ENCODE results near the gene JMJD4.
"Not testable (repeated sequence)": the region's sequence is repeated elsewhere in the genome, so short reads cannot be mapped to it uniquely, and the experiment has no call there.

The JMJD4 gene

DNA sequence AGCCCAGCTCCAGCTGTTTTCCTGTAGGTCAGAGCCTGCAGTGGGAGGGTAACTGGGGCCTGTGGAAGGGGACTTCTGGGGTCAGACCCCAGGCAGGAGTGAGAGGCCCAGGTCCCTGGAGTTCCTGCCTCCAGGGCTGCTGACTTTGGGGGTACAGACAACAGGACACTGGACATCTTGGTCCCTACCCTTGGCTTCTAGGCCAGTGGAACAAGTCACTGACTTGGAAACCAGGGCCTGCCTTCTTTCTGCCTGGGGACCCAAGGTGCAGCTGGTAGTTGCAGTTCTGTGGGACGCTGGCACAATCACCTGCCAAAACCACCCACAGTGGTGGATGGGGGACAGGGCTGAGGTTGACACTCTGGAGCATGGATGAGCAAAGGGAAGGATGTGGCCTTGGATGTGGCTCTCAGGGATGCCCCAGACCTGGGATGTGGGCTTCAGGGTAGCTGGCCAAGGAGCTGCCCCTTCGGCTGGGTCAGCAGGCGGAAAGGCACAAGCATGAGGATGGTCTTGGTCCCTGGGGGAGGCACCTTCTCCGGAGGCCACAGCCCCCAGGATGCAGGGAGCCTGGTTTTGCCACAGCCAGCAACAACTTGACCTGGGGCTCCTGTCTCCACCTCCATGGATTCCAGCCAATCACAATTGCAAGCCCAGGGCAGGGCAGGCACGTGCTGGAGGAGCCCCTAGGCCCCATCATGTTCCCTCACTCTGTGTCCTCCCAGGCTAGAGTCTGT is 5.8 kb downstream of the JMJD4 start:
- H3K36me3 Mint-ChIP-seq, result peaks cover 6% of the 10 kb centered on the region
- CTCF ChIA-PET, result interaction anchor here (1.0 to 1.9 kb wide), 5 partner anchors 15 to 224 kb away, joined by 3 to 7 read pairs (median 4); partner anchors contain the start of gene WNT9A
- H3K9me3 Mint-ChIP-seq, result peaks cover 4% of the 10 kb centered on the region
- H3K4me3 Mint-ChIP-seq, result peak overlapping the region; percentile 78
- H3K27me3 Mint-ChIP-seq, result peaks cover 28% of the 10 kb centered on the region
- H3K27ac Mint-ChIP-seq, result peak overlapping the region; percentile 33
- H3K4me1 Mint-ChIP-seq, result peaks cover 35% of the 10 kb centered on the region
- no peak for DNase-seq

DNA sequence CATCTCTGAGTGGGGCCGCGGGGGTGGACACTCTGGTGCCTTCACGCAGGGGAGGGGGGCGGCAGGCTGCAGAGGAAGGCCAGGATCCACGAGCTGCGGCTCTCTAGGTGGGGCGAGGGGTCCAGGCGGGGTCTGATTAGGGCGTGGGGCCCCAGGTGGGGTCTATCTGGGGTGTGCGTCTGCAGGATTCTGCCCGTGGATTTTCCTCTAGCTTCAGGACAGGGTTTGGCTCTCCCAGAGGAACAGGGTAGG is 6.3 kb downstream of the JMJD4 start:
- CTCF ChIA-PET, result interaction anchor here (1.0 to 1.9 kb wide), 3 partner anchors 34 to 225 kb away, joined by 3 to 5 read pairs (median 4); partner anchors contain the start of gene WNT9A
- H3K9me3 Mint-ChIP-seq, result peaks cover 4% of the 10 kb centered on the region

GRCh38 chr1:227728059-227728891 is 6.8 kb downstream of the JMJD4 start:
- CTCF ChIA-PET, result interaction anchor here (1.0 to 1.5 kb wide), 2 partner anchors 220 to 225 kb away, joined by 3 to 5 read pairs; partner anchors contain the start of gene WNT9A
- DNase-seq, result peak; percentile 82
- peaks cover 28% of the 10 kb centered on the region for H3K4me1 Mint-ChIP-seq

More for the DNA sequence above, 6.3 kb downstream of the JMJD4 start:
- Mint-ChIP-seq H3K36me3 (peaks cover 5% of the 10 kb centered on the region), H3K27ac (peak overlapping the region; percentile 33), H3K27me3 (peaks cover 28% of the 10 kb centered on the region), H3K4me1 (peaks cover 33% of the 10 kb centered on the region), H3K4me3 (peak overlapping the region; percentile 78)
- no peak for DNase-seq

GRCh38 chr1:227726924-227727599 is 8.0 kb downstream of the JMJD4 start:
- peaks cover 19% of the 10 kb centered on the region for H3K9me3 Mint-ChIP-seq
- no peak overlapping the region for H3K4me3 Mint-ChIP-seq
- H3K27ac Mint-ChIP-seq, result no peak overlapping the region
- peaks cover 2% of the 10 kb centered on the region for H3K36me3 Mint-ChIP-seq
- DNase-seq, result no peak
- H3K27me3 Mint-ChIP-seq, result peaks cover 28% of the 10 kb centered on the region
- CTCF ChIA-PET, result interaction anchor here (0.7 kb wide), 1 partner anchor 227 kb away, joined by 3 read pairs; no protein-coding TSS in a partner anchor
- H3K4me1 Mint-ChIP-seq, result peaks cover 21% of the 10 kb centered on the region

More at GRCh38 chr1:227728059-227728891, 6.8 kb downstream of the JMJD4 start:
- H3K4me3 Mint-ChIP-seq, result peak overlapping the region; percentile 78
- H3K9me3 Mint-ChIP-seq, result peaks cover 9% of the 10 kb centered on the region
- peak overlapping the region; percentile 52 for H3K27ac Mint-ChIP-seq
- H3K27me3 Mint-ChIP-seq, result peaks cover 28% of the 10 kb centered on the region
- peaks cover 5% of the 10 kb centered on the region for H3K36me3 Mint-ChIP-seq

- CTCF ChIA-PET, result no interaction called here
Observed at GRCh38 chr1:227726318-227726717, 8.8 kb downstream of the JMJD4 start.

DNA sequence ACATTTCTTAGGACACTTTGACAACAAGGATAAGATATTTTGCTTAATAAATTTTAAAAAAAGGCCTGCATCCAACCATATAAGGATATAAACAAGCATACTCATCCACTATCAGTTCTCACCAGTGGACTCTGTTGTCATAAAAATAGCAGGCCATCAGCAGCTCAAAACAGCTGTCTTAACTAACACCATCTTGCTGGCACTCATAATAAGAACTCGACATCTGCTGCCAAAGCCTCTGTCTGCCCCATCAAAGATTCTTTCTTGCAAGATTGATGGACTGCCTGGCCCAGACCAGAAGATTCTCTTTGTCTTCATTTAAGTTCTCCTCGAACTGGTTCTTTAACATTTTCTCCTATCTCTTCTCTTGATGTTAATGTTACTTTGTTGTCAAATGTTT is 10.1 kb downstream of the JMJD4 start:
- H3K4me1 Mint-ChIP-seq, result peaks cover 18% of the 10 kb centered on the region
- H3K27me3 Mint-ChIP-seq, result peaks cover 28% of the 10 kb centered on the region
- CTCF ChIA-PET, result no interaction called here
- H3K36me3 Mint-ChIP-seq, result peaks cover 5% of the 10 kb centered on the region
- no peak for DNase-seq
- peaks cover 39% of the 10 kb centered on the region for H3K9me3 Mint-ChIP-seq
- no peak overlapping the region for H3K4me3 Mint-ChIP-seq
- H3K27ac Mint-ChIP-seq, result no peak overlapping the region

More at GRCh38 chr1:227726318-227726717, 8.8 kb downstream of the JMJD4 start:
- DNase-seq, result no peak
- Mint-ChIP-seq H3K27me3 (peaks cover 28% of the 10 kb centered on the region), H3K4me1 (peaks cover 21% of the 10 kb centered on the region), H3K36me3 (peaks cover 5% of the 10 kb centered on the region), H3K4me3 (no peak overlapping the region), H3K27ac (no peak overlapping the region), H3K9me3 (peaks cover 27% of the 10 kb centered on the region)

- peaks cover 5% of the 10 kb centered on the region for H3K4me1 Mint-ChIP-seq
- peaks cover 27% of the 10 kb centered on the region for H3K27me3 Mint-ChIP-seq
- H3K9me3 Mint-ChIP-seq, result peaks cover 50% of the 10 kb centered on the region
- H3K36me3 Mint-ChIP-seq, result peaks cover 5% of the 10 kb centered on the region
- no peak for DNase-seq
- H3K27ac Mint-ChIP-seq, result no peak overlapping the region
- H3K4me3 Mint-ChIP-seq, result no peak overlapping the region
- CTCF ChIA-PET, result no interaction called here
Observed at GRCh38 chr1:227723474-227723873, 11.6 kb downstream of the JMJD4 start.

DNA sequence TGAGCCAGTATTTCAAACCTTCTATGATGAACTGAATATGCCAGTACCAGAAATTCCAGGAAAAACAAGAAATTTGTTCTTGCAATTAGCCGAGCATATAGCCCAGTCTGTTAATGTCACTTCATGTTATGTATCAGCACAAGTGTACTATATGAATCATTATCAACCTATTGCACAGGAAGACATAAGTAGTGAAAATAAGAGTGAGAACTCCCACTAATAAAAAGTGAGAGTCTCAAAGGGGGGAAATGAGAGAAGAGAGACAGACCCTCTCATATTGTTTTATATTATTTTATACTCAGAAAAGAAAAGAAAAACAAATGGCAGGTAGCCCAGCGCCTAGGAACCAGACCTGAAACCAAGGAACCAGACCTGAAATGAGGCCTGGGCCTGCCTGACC is 16.2 kb downstream of the JMJD4 start:
- peaks cover 4% of the 10 kb centered on the region for H3K36me3 Mint-ChIP-seq
- no peak overlapping the region for H3K4me3 Mint-ChIP-seq
- H3K9me3 Mint-ChIP-seq, result peaks cover 60% of the 10 kb centered on the region
- DNase-seq, result no peak
- H3K4me1 Mint-ChIP-seq, result no peaks in the 10 kb centered on the region
- H3K27ac Mint-ChIP-seq, result no peak overlapping the region
- CTCF ChIA-PET, result no interaction called here
- peaks cover 4% of the 10 kb centered on the region for H3K27me3 Mint-ChIP-seq

- CTCF ChIA-PET, result no interaction called here
Observed at GRCh38 chr1:227712648-227713047, 22.5 kb downstream of the JMJD4 start.

DNA sequence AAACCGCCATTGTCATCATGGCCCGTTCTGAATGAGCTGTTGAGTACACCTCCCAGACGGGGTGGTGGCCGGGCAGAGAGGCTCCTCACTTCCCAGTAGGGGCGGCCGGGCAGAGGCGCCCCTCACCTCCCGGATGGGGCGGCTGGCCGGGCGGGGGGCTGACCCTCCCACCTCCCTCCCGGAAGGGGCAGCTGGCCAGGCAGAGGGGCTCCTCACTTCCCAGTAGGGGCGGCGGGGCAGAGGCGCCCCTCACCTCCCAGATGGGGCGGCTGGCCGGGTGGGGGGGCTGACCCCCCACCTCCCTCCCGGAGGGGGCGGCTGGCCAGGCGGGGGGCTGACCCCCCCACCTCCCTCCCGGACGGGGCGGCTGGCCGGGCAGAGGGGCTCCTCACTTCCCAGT is 24.6 kb downstream of the JMJD4 start:
- H3K27me3 Mint-ChIP-seq, H3K4me3 Mint-ChIP-seq, DNase-seq, H3K27ac Mint-ChIP-seq, H3K36me3 Mint-ChIP-seq, CTCF ChIA-PET: not testable (repeated sequence)
- Mint-ChIP-seq H3K4me1 (peaks cover 10% of the 10 kb centered on the region), H3K9me3 (peaks cover 27% of the 10 kb centered on the region)

More at GRCh38 chr1:227712648-227713047, 22.5 kb downstream of the JMJD4 start:
- H3K36me3 Mint-ChIP-seq, result peaks cover 2% of the 10 kb centered on the region
- H3K4me1 Mint-ChIP-seq, result peaks cover 8% of the 10 kb centered on the region
- no peak for DNase-seq
- no peak overlapping the region for H3K4me3 Mint-ChIP-seq
- H3K27ac Mint-ChIP-seq, result no peak overlapping the region
- H3K27me3 Mint-ChIP-seq, result no peaks in the 10 kb centered on the region
- peaks cover 25% of the 10 kb centered on the region for H3K9me3 Mint-ChIP-seq

GRCh38 chr1:227709451-227709850 is 25.7 kb downstream of the JMJD4 start:
- DNase-seq, result no peak
- Mint-ChIP-seq H3K4me3 (no peak overlapping the region), H3K9me3 (peaks cover 21% of the 10 kb centered on the region), H3K36me3 (peaks cover 4% of the 10 kb centered on the region), H3K27me3 (no peaks in the 10 kb centered on the region), H3K4me1 (peaks cover 10% of the 10 kb centered on the region), H3K27ac (no peak overlapping the region)
- CTCF ChIA-PET, result no interaction called here

GRCh38 chr1:227707846-227708245 is 27.3 kb downstream of the JMJD4 start:
- H3K36me3 Mint-ChIP-seq, result peaks cover 4% of the 10 kb centered on the region
- H3K4me1 Mint-ChIP-seq, result peaks cover 10% of the 10 kb centered on the region
- DNase-seq, result no peak
- H3K4me3 Mint-ChIP-seq, result no peak overlapping the region
- peak overlapping the region; percentile 1 for H3K27ac Mint-ChIP-seq
- H3K27me3 Mint-ChIP-seq, result no peaks in the 10 kb centered on the region
- H3K9me3 Mint-ChIP-seq, result peaks cover 33% of the 10 kb centered on the region
- CTCF ChIA-PET, result no interaction called here

- H3K27ac Mint-ChIP-seq, H3K4me3 Mint-ChIP-seq, H3K4me1 Mint-ChIP-seq, DNase-seq, H3K27me3 Mint-ChIP-seq, CTCF ChIA-PET, H3K36me3 Mint-ChIP-seq: not testable (repeated sequence)
- H3K9me3 Mint-ChIP-seq, result peaks cover 46% of the 10 kb centered on the region
Observed at GRCh38 chr1:227701631-227702030, 33.5 kb downstream of the JMJD4 start.

DNA sequence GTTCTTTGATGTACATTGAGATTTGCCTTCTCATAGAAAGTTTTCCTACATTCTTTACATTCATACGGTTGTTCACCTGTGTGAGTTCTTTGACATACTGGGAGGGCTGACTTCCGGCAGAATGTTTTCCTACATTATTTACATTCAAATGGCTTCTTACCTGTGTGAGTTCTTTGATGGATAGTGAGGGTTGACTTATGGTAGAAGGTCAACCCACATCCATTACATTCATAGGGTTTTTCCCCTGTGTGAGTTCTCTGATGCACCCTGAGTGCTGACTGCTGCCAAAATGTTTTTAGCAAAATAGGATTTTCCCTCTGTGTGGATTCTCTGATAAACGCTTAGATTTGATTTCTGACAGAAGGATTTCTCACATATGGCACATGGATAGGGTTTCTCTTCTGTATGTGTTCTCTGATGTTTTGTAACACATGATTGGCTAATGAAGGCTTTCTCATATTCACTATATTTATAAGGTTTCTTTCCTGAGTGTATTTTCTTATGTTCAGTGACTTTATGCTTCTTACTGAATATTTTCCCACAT is 37.7 kb downstream of the JMJD4 start:
- H3K27me3 Mint-ChIP-seq, result peaks cover 5% of the 10 kb centered on the region
- no peak overlapping the region for H3K27ac Mint-ChIP-seq
- no peak for DNase-seq
- peaks cover 1% of the 10 kb centered on the region for H3K36me3 Mint-ChIP-seq
- CTCF ChIA-PET, result no interaction called here
- H3K4me3 Mint-ChIP-seq, result no peak overlapping the region
- peaks cover 36% of the 10 kb centered on the region for H3K9me3 Mint-ChIP-seq
- H3K4me1 Mint-ChIP-seq, result no peaks in the 10 kb centered on the region

All from activated naive CD4-positive, alpha-beta T cell treated with anti-CD3 and anti-CD28 coated beads, Interleukin-2, amount 10 ng/mL, durations not matched to agents 7 days and 5 days (primary cell).